VCaP (cell line): ENCODE results near the gene EPHB1.
A peak's percentile ranks its signal among the peaks of the same experiment; 100 is the strongest.

Experiments used
- H3K27ac ChIP-seq: fragments of 450-650 bp; 2 replicates; pipeline ENCODE4 v1.5.1; 2017
- CTCF ChIP-seq: fragments of 450-650 bp; conservative IDR thresholded peaks from 2 replicates; pipeline ENCODE4 v1.5.1; 2017; ENCODE audit warnings: mild to moderate bottlenecking, moderate library complexity

EPHB1 gene

GRCh38 chr3:134794950-134795745 is at the start of gene EPHB1:
EPHB1 (plus strand) TSS chr3:134795260.
- no peak within 1 kb of the TSS for H3K27ac ChIP-seq
- peak; percentile 95 for TF ChIP-seq CTCF

- TF ChIP-seq CTCF = no peak
- no peak overlapping the region for H3K27ac ChIP-seq
These were observed 46.4 kb upstream of the EPHB1 start for GRCh38 chr3:134748698-134749097.

- no peak for TF ChIP-seq CTCF
- H3K27ac ChIP-seq = no peak overlapping the region
These were observed 45.9 kb upstream of the EPHB1 start for GRCh38 chr3:134749174-134749573.

GRCh38 chr3:134749802-134750553 is 45.1 kb upstream of the EPHB1 start:
- H3K27ac ChIP-seq = no peak overlapping the region
- TF ChIP-seq CTCF = no peak

GRCh38 chr3:134751831-134752230 is 43.2 kb upstream of the EPHB1 start:
- TF ChIP-seq CTCF = no peak
- H3K27ac ChIP-seq = no peak overlapping the region

GRCh38 chr3:134752761-134753461 is 42.1 kb upstream of the EPHB1 start:
- TF ChIP-seq CTCF = no peak
- H3K27ac ChIP-seq = no peak overlapping the region
